ENCODE measurements around the gene SKIDA1.
A peak's percentile ranks its signal among the peaks of the same experiment; 100 is the strongest.

SKIDA1 gene

GRCh38 chr10:21534604-21535493, 9.4 kb upstream of the SKIDA1 start:
- peaks cover 3% of the 10 kb centered on the region for H3K36me3 ChIP-seq (ENCODE audit: control insufficient read depth, insufficient read depth, low read length)
- peak overlapping the region; percentile 68 for H3K9ac ChIP-seq (ENCODE audit: low read depth, low read length)
- H3K4me1 ChIP-seq (ENCODE audit: control insufficient read depth, insufficient read depth, low read length) = peaks cover 8% of the 10 kb centered on the region
- H3K27me3 ChIP-seq (ENCODE audit: control insufficient read depth, insufficient read depth, low read length) = no peaks in the 10 kb centered on the region
- H3K4me3 ChIP-seq (ENCODE audit: low read depth, low read length) = peak overlapping the region; percentile 69
- no peaks in the 10 kb centered on the region for H3K9me3 ChIP-seq (ENCODE audit: control insufficient read depth, insufficient read depth, low read length)

GRCh38 chr10:21534280-21534586, 8.8 kb upstream of the SKIDA1 start:
- peaks cover 14% of the 10 kb centered on the region for H3K4me1 ChIP-seq (ENCODE audit: control insufficient read depth, insufficient read depth, low read length)
- H3K9ac ChIP-seq (ENCODE audit: low read depth, low read length) = no peak overlapping the region
- H3K36me3 ChIP-seq (ENCODE audit: control insufficient read depth, insufficient read depth, low read length) = no peaks in the 10 kb centered on the region
- H3K4me3 ChIP-seq (ENCODE audit: low read depth, low read length) = peak overlapping the region; percentile 59
- H3K9me3 ChIP-seq (ENCODE audit: control insufficient read depth, insufficient read depth, low read length) = no peaks in the 10 kb centered on the region
- no peaks in the 10 kb centered on the region for H3K27me3 ChIP-seq (ENCODE audit: control insufficient read depth, insufficient read depth, low read length)

- no peaks in the 10 kb centered on the region for H3K27me3 ChIP-seq (ENCODE audit: control insufficient read depth, insufficient read depth, low read length)
- H3K9ac ChIP-seq (ENCODE audit: low read depth, low read length) = peak within 1 kb of the TSS; percentile 87
- H3K9me3 ChIP-seq (ENCODE audit: control insufficient read depth, insufficient read depth, low read length) = no peaks in the 10 kb centered on the region
- H3K4me1 ChIP-seq (ENCODE audit: control insufficient read depth, insufficient read depth, low read length) = peaks cover 18% of the 10 kb centered on the region
- peak within 1 kb of the TSS; percentile 69 for H3K4me3 ChIP-seq (ENCODE audit: low read depth, low read length)
- no peaks in the 10 kb centered on the region for H3K36me3 ChIP-seq (ENCODE audit: control insufficient read depth, insufficient read depth, low read length)
Measured at GRCh38 chr10:21533467-21534279, 8.2 kb upstream of the SKIDA1 start, which contains the start of gene MLLT10. Gene MLLT10 (plus strand): TSS chr10:21534232. CDS start chr10:21534645, 413 bp downstream.

- no peaks in the 10 kb centered on the region for H3K27me3 ChIP-seq (ENCODE audit: control insufficient read depth, insufficient read depth, low read length)
- H3K4me1 ChIP-seq (ENCODE audit: control insufficient read depth, insufficient read depth, low read length) = peaks cover 18% of the 10 kb centered on the region
- H3K4me3 ChIP-seq (ENCODE audit: low read depth, low read length) = peak overlapping the region; percentile 63
- no peaks in the 10 kb centered on the region for H3K36me3 ChIP-seq (ENCODE audit: control insufficient read depth, insufficient read depth, low read length)
- peak overlapping the region; percentile 87 for H3K9ac ChIP-seq (ENCODE audit: low read depth, low read length)
- no peaks in the 10 kb centered on the region for H3K9me3 ChIP-seq (ENCODE audit: control insufficient read depth, insufficient read depth, low read length)
Measured at GRCh38 chr10:21532694-21533466, 7.4 kb upstream of the SKIDA1 start.

GRCh38 chr10:21531164-21531563, 5.7 kb upstream of the SKIDA1 start:
- H3K36me3 ChIP-seq (ENCODE audit: control insufficient read depth, insufficient read depth, low read length) = no peaks in the 10 kb centered on the region
- H3K4me3 ChIP-seq (ENCODE audit: low read depth, low read length) = no peak overlapping the region
- peaks cover 18% of the 10 kb centered on the region for H3K4me1 ChIP-seq (ENCODE audit: control insufficient read depth, insufficient read depth, low read length)
- no peak overlapping the region for H3K9ac ChIP-seq (ENCODE audit: low read depth, low read length)
- no peaks in the 10 kb centered on the region for H3K9me3 ChIP-seq (ENCODE audit: control insufficient read depth, insufficient read depth, low read length)
- H3K27me3 ChIP-seq (ENCODE audit: control insufficient read depth, insufficient read depth, low read length) = no peaks in the 10 kb centered on the region

GRCh38 chr10:21530641-21531040, 5.2 kb upstream of the SKIDA1 start:
- no peaks in the 10 kb centered on the region for H3K27me3 ChIP-seq (ENCODE audit: control insufficient read depth, insufficient read depth, low read length)
- peaks cover 18% of the 10 kb centered on the region for H3K4me1 ChIP-seq (ENCODE audit: control insufficient read depth, insufficient read depth, low read length)
- no peaks in the 10 kb centered on the region for H3K9me3 ChIP-seq (ENCODE audit: control insufficient read depth, insufficient read depth, low read length)
- no peak overlapping the region for H3K9ac ChIP-seq (ENCODE audit: low read depth, low read length)
- H3K4me3 ChIP-seq (ENCODE audit: low read depth, low read length) = no peak overlapping the region
- no peaks in the 10 kb centered on the region for H3K36me3 ChIP-seq (ENCODE audit: control insufficient read depth, insufficient read depth, low read length)

GRCh38 chr10:21530168-21530567, 4.7 kb upstream of the SKIDA1 start:
- no peak overlapping the region for H3K9ac ChIP-seq (ENCODE audit: low read depth, low read length)
- H3K4me1 ChIP-seq (ENCODE audit: control insufficient read depth, insufficient read depth, low read length) = peaks cover 18% of the 10 kb centered on the region
- no peaks in the 10 kb centered on the region for H3K27me3 ChIP-seq (ENCODE audit: control insufficient read depth, insufficient read depth, low read length)
- no peaks in the 10 kb centered on the region for H3K9me3 ChIP-seq (ENCODE audit: control insufficient read depth, insufficient read depth, low read length)
- H3K36me3 ChIP-seq (ENCODE audit: control insufficient read depth, insufficient read depth, low read length) = no peaks in the 10 kb centered on the region
- H3K4me3 ChIP-seq (ENCODE audit: low read depth, low read length) = no peak overlapping the region

- Histone ChIP-seq H3K4me1 (ENCODE audit: control insufficient read depth, insufficient read depth, low read length) (peaks cover 18% of the 10 kb centered on the region), H3K27me3 (ENCODE audit: control insufficient read depth, insufficient read depth, low read length) (no peaks in the 10 kb centered on the region), H3K36me3 (ENCODE audit: control insufficient read depth, insufficient read depth, low read length) (no peaks in the 10 kb centered on the region), H3K9ac (ENCODE audit: low read depth, low read length) (peak overlapping the region; percentile 16), H3K9me3 (ENCODE audit: control insufficient read depth, insufficient read depth, low read length) (no peaks in the 10 kb centered on the region), H3K4me3 (ENCODE audit: low read depth, low read length) (peak overlapping the region; percentile 59)
Measured at GRCh38 chr10:21529032-21529910, 3.8 kb upstream of the SKIDA1 start.

- H3K4me1 ChIP-seq (ENCODE audit: control insufficient read depth, insufficient read depth, low read length) = peaks cover 23% of the 10 kb centered on the region
- peak overlapping the region; percentile 59 for H3K4me3 ChIP-seq (ENCODE audit: low read depth, low read length)
- no peaks in the 10 kb centered on the region for H3K36me3 ChIP-seq (ENCODE audit: control insufficient read depth, insufficient read depth, low read length)
- no peaks in the 10 kb centered on the region for H3K9me3 ChIP-seq (ENCODE audit: control insufficient read depth, insufficient read depth, low read length)
- H3K27me3 ChIP-seq (ENCODE audit: control insufficient read depth, insufficient read depth, low read length) = no peaks in the 10 kb centered on the region
- peak overlapping the region; percentile 16 for H3K9ac ChIP-seq (ENCODE audit: low read depth, low read length)
Measured at GRCh38 chr10:21528236-21529031, 3.0 kb upstream of the SKIDA1 start.

GRCh38 chr10:21527598-21528235, 2.2 kb upstream of the SKIDA1 start:
- Histone ChIP-seq H3K36me3 (ENCODE audit: control insufficient read depth, insufficient read depth, low read length) (no peaks in the 10 kb centered on the region), H3K27me3 (ENCODE audit: control insufficient read depth, insufficient read depth, low read length) (no peaks in the 10 kb centered on the region), H3K9ac (ENCODE audit: low read depth, low read length) (peak overlapping the region; percentile 62), H3K4me1 (ENCODE audit: control insufficient read depth, insufficient read depth, low read length) (peaks cover 26% of the 10 kb centered on the region), H3K9me3 (ENCODE audit: control insufficient read depth, insufficient read depth, low read length) (no peaks in the 10 kb centered on the region), H3K4me3 (ENCODE audit: low read depth, low read length) (peak overlapping the region; percentile 59)

All from iPS-15b (cell line).